Cardiac fibroblast (primary cell): ENCODE data around the gene LMX1B.
A peak's percentile ranks its signal among the peaks of the same experiment; 100 is the strongest.

Experiments used
- DNase-seq, 2 donors: peaks; one replicate each; pipeline versions ENCODE4 v3.0.0 to v3.0.0-alpha.2; 2010; ENCODE audit warnings: low read depth in 2 of 2
- H3K4me3 ChIP-seq, 2 donors: replicated peaks in 1 of 2; 1 replicate in 1 of 2; 2 replicates in 1 of 2; pipeline ENCODE4 v1.5.1; 2011; ENCODE audit warnings: low read depth in 2 of 2, low read length in 2 of 2, mild to moderate bottlenecking in 2 of 2, moderate library complexity in 1 of 2
- TF ChIP-seq, protein P1 (sequence below): IDR thresholded peaks from one replicate; pipeline ENCODE4 v1.5.1; 2011; ENCODE audit warnings: low read depth, mild to moderate bottlenecking, low read length, inconsistent platforms

The LMX1B gene

GRCh38 chr9:126703002-126703865, 89.5 kb downstream of the LMX1B start:
- no peak overlapping the region for H3K4me3 ChIP-seq
- DNase-seq, result no peak
- TF ChIP-seq, protein P1, sequence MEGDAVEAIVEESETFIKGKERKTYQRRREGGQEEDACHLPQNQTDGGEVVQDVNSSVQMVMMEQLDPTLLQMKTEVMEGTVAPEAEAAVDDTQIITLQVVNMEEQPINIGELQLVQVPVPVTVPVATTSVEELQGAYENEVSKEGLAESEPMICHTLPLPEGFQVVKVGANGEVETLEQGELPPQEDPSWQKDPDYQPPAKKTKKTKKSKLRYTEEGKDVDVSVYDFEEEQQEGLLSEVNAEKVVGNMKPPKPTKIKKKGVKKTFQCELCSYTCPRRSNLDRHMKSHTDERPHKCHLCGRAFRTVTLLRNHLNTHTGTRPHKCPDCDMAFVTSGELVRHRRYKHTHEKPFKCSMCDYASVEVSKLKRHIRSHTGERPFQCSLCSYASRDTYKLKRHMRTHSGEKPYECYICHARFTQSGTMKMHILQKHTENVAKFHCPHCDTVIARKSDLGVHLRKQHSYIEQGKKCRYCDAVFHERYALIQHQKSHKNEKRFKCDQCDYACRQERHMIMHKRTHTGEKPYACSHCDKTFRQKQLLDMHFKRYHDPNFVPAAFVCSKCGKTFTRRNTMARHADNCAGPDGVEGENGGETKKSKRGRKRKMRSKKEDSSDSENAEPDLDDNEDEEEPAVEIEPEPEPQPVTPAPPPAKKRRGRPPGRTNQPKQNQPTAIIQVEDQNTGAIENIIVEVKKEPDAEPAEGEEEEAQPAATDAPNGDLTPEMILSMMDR, result no peak

GRCh38 chr9:126703866-126704156, 90.1 kb downstream of the LMX1B start:
- DNase-seq, result no peak
- no peak overlapping the region for H3K4me3 ChIP-seq
- TF ChIP-seq, protein P1, result no peak

- DNase-seq, result peak; percentile 51 to 65
- TF ChIP-seq, protein P1, result no peak
- H3K4me3 ChIP-seq, result no peak overlapping the region
These were observed 90.6 kb downstream of the LMX1B start for GRCh38 chr9:126704157-126704891.

DNA sequence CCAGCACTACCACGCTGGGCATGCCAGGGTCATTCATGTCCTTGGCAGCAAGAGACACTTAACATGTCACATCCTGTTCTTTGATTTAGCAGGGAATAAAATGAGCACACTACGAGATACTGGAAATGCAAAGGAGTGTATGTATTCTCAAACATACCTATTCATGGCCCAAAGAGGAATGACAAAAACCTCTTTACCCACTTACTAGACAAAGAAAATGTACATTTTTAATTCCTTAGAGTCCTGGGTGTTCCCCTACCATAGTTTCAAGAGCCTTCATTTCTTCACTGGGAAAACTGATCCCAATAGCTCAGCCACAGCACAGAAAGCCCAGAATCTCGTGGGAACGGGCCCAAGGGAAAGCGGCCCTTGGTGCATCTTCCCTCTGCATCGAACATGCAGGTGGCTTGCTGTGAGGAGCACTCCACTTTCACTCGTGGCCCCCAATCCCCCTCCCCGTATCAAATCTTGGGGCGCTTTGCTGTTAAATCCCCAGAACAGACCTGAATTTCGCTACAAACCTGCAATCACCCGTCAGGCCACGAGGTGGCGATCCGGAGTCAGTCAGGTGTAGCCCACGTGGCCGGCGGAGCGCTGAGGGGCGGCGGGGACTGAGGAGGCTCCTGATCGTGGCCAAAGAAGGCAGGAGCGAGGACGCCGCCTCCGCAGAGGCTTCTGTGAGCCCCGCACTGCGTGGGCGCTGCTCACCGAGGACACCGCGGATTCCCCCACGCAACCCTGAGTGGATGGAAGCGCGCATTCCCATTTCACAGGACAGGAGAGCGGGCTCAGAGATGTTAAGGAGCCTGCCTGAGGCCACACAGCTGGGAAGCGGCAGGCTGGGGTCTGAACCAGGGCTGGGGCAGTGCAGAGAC, 91.4 kb downstream of the LMX1B start:
- peak; percentile 63 to 67 for DNase-seq
- TF ChIP-seq, protein P1, result peak; percentile 91
- peak overlapping the region in 1 of 2 donors; percentile 3 for H3K4me3 ChIP-seq

DNA sequence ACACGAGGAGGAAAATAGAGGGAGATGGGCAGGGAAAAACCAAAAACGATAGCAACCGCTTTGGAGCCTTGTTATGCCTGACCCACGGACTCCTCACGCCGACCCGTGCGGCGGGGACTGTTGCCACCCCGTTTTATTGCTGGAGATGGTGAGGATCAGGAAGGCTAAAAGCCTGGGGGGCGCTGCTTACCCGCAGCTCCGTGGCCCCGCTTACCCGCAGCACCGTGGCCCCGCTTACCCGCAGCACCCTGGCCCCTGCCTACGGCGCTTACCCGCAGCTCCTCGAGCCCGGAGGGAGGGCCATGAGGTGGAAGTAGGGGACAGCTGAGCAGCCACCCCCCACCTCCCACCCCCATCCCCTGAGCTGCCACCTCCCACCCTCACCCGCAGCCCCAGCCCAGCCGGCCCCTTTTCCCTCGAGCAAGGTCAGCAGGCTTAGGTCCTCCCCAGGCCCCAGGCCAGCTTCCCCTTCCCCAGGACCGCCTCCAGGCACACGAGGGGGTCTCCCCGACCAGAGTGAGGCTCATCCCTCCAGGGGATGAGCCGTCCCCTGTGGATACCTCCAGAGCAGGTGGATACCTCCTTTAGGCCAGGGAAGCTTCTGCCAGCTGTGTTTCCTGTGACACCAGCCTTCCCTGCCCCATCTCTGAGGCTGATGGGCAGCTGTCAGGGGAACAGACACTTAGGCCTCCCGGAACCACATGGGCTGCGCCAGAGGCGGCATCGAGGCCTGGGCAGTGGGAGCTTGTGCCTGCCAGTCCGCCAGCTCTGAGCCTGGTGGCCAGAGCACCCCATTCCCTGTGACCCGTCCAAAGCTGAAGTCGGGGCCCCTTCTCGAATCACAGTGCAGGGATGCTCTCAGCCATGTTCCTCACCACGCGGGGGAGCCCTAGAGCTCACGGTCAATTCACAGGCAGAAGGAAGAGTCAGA, 92.3 kb downstream of the LMX1B start:
- TF ChIP-seq, protein P1, result peak; percentile 71
- H3K4me3 ChIP-seq, result no peak overlapping the region
- DNase-seq, result peak; percentile 28 to 43

DNA sequence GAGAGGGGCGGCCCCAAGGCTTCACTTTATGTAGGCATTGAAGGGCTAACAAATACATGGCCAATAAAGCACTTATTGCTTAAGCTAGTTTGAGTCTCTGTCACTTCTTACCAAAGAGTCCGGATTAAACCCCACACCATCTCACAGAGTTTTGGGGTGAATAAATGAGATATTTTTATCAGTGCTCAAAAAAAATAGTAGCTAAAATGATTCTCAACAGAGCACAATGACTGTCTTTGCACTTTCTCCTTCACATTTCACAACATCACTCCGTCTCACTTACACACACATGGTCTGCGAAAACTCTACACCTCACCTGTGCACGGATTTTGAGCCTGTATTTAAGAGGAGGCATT, 92.9 kb downstream of the LMX1B start:
- no peak overlapping the region for H3K4me3 ChIP-seq
- DNase-seq, result no peak
- TF ChIP-seq, protein P1, result no peak
